H1 (cell line): Measurements from ENCODE around the gene UBASH3B. TPM values are rescaled to one million over a fixed set of nuclear protein-coding genes. Genes with fewer than 3 reads are reported as not detected.

Source experiments
- BCL11A ChIP-seq, 2 experiments: IDR thresholded peaks; one replicate each; pipeline ENCODE4 v1.6.1; 2011; ENCODE audit warnings: low read depth in 2 of 2, low read length in 2 of 2, mild to moderate bottlenecking in 2 of 2
- CHD7 ChIP-seq: fragments of 300-600 bp; sonication (generic); IDR thresholded peaks from 2 replicates; pipeline ENCODE4 v1.7.1; 2012; ENCODE audit warnings: low read length, moderate library complexity, mild to moderate bottlenecking, inconsistent platforms; ENCODE audit not compliant: insufficient replicate concordance
- EGR1 ChIP-seq: IDR thresholded peaks from 2 replicates; pipeline ENCODE4 v1.6.1; 2011; ENCODE audit warnings: low read depth, low read length, borderline replicate concordance
- HDAC2 ChIP-seq, 2 experiments: fragments of 300-600 bp in 1 of 2; sonication (generic) in 1 of 2; IDR thresholded peaks; 2 replicates each; pipeline ENCODE4 v1.6.1; 2011 to 2012; ENCODE audit warnings: low read depth in 2 of 2, low read length in 2 of 2, mild to moderate bottlenecking in 2 of 2, moderate library complexity in 2 of 2, borderline replicate concordance in 1 of 2, inconsistent platforms in 1 of 2
- KDM5A ChIP-seq: fragments of 200-600 bp; IDR thresholded peaks from 2 replicates; pipeline ENCODE4 v1.7.1; 2012; ENCODE audit warnings: mild to moderate bottlenecking, low read length, inconsistent platforms, mixed read lengths
- MAFK ChIP-seq: IDR thresholded peaks from 2 replicates; pipeline ENCODE4 v1.6.1; 2012; ENCODE audit warnings: low read depth, mild to moderate bottlenecking, improper control_type of control experiment, low read length
- PHF8 ChIP-seq: fragments of 200-600 bp; sonication (generic); conservative IDR thresholded peaks from 2 replicates; pipeline ENCODE4 v1.7.1; 2012; ENCODE audit warnings: low read depth, mild to moderate bottlenecking, inconsistent platforms, low read length, moderate library complexity
- SIN3A ChIP-seq, 2 experiments: IDR thresholded peaks in 1 of 2; conservative IDR thresholded peaks in 1 of 2; 2 replicates each; pipeline ENCODE4 v1.6.1; 2011 to 2012; ENCODE audit warnings: low read length in 2 of 2, improper control_type of control experiment in 1 of 2, low read depth in 1 of 2, mild to moderate bottlenecking in 1 of 2
- SUZ12 ChIP-seq: fragments of 200-600 bp; sonication (generic); IDR thresholded peaks from 2 replicates; pipeline ENCODE4 v1.6.1; 2012; ENCODE audit warnings: mild to moderate bottlenecking, inconsistent platforms, low read length, moderate library complexity, mixed read lengths
- YY1 ChIP-seq: IDR thresholded peaks from 2 replicates; pipeline ENCODE4 v1.6.1; 2011; ENCODE audit warnings: low read depth, mild to moderate bottlenecking, low read length
- polyA plus RNA-seq, 7 experiments: library from polyadenylated mRNA; depleted of rRNA in 3 of 7; stranded (reverse) in 5 of 7; unstranded in 2 of 7; fragments of >200 nt in 5 of 7; fragments of 200-250 nt in 2 of 7; gene quantifications; 1 replicate in 5 of 7; 2 replicates in 1 of 7; 4 replicates in 1 of 7; pipeline versions ENCODE4 v1.2.1 to v1.2.3, GENCODE V29; 2011 to 2013; ENCODE audit warnings: missing spikeins in 2 of 7, mixed read lengths in 2 of 7
- total RNA-seq: library from RNA; stranded (reverse); fragmentation: NEBNext Ultra II Directional; extraction: Animal tissue kit (Norgen Biotek cat#: 25700); gene quantifications from 2 replicates; pipeline ENCODE4 v1.2.1, GENCODE V29; 2021

Gene UBASH3B
- total and polyA plus RNA-seq, 2 of the 8 experiments (the other 6 are each of a cell fraction or from before 2014, with no cell fraction given) = 7.5 to 9.5 TPM

- TF ChIP-seq CHD7 (no peak), SUZ12 (0 out of 2 replicates have a peak, but pooled peaks have one; percentile 31), PHF8 (peak; percentile 51; the same call in 1 of the 2 replicates), MAFK (no peak), KDM5A (no peak), BCL11A (IDR thresholded peaks at IDR 0.05; ENCODE audit: low read depth in 2 of 2, low read length in 2 of 2) (no peak), HDAC2 (IDR thresholded peaks at IDR 0.05; ENCODE audit: borderline replicate concordance in 1 of 2, low read depth in 2 of 2, low read length in 2 of 2) (0 out of 4 replicates have a peak, but pooled peaks of 1 of the 2 experiments have one; percentile 13), SIN3A (conservative IDR thresholded peaks at IDR 0.05 in 1 of 2, IDR thresholded peaks at IDR 0.05 in 1 of 2; ENCODE audit: low read depth in 1 of 2, low read length in 2 of 2) (no peak; a peak in 1 of 4 replicates), YY1 (0 out of 2 replicates have a peak, but pooled peaks have one; percentile 1), EGR1 (peak; percentile 64; the same call in 1 of the 2 replicates)
Observed at GRCh38 chr11:122656073-122656630, 630 bp downstream of the UBASH3B start (continued).
